HG02970 (cell line): Measurements from ENCODE around the gene TDG.
"Not testable (repeated sequence)": the region's sequence is repeated elsewhere in the genome, so short reads cannot be mapped to it uniquely, and the experiment has no call there.

Experiments
- ATAC-seq: cut with Tn5 transposase; IDR thresholded peaks from one replicate; pipeline ENCODE4 v1.9.1; 2021; ENCODE audit warnings: mild to moderate bottlenecking, moderate library complexity, moderate number of reproducible peaks; ENCODE audit not compliant: unreplicated experiment, low FRiP score

Gene TDG

GRCh38 chr12:104011253-104011652 is 45.6 kb downstream of the TDG start:
- no peak for ATAC-seq

- ATAC-seq, result no peak
These were observed 46.7 kb downstream of the TDG start for GRCh38 chr12:104012331-104012730.

- ATAC-seq, result not testable (repeated sequence)
These were observed 56.2 kb downstream of the TDG start for GRCh38 chr12:104021862-104022261.

GRCh38 chr12:104022786-104023185 is 57.1 kb downstream of the TDG start:
- ATAC-seq, result no peak

- ATAC-seq, result no peak
These were observed 58.0 kb downstream of the TDG start for GRCh38 chr12:104023710-104024109.

- no peak for ATAC-seq
These were observed 58.7 kb downstream of the TDG start for GRCh38 chr12:104024348-104024747.

GRCh38 chr12:104025771-104026170 is 60.1 kb downstream of the TDG start:
- ATAC-seq, result no peak

- ATAC-seq, result no peak
These were observed 61.3 kb downstream of the TDG start for GRCh38 chr12:104026841-104027599.

- not testable (repeated sequence) for ATAC-seq
These were observed 64.9 kb downstream of the TDG start for GRCh38 chr12:104030596-104030995.

- not testable (repeated sequence) for ATAC-seq
These were observed 70.5 kb downstream of the TDG start for GRCh38 chr12:104036143-104036542.
